NK-92 (cell line): Measurements from ENCODE around the gene SLC9A9.
"Not testable (repeated sequence)": the region's sequence is repeated elsewhere in the genome, so short reads cannot be mapped to it uniquely, and the experiment has no call there.

Experiments
- DNase-seq: peaks from one replicate; lab custom pipeline; 2025; ENCODE audit not compliant: unreplicated experiment; lab: John Stamatoyannopoulos, UW

SLC9A9 gene

DNA sequence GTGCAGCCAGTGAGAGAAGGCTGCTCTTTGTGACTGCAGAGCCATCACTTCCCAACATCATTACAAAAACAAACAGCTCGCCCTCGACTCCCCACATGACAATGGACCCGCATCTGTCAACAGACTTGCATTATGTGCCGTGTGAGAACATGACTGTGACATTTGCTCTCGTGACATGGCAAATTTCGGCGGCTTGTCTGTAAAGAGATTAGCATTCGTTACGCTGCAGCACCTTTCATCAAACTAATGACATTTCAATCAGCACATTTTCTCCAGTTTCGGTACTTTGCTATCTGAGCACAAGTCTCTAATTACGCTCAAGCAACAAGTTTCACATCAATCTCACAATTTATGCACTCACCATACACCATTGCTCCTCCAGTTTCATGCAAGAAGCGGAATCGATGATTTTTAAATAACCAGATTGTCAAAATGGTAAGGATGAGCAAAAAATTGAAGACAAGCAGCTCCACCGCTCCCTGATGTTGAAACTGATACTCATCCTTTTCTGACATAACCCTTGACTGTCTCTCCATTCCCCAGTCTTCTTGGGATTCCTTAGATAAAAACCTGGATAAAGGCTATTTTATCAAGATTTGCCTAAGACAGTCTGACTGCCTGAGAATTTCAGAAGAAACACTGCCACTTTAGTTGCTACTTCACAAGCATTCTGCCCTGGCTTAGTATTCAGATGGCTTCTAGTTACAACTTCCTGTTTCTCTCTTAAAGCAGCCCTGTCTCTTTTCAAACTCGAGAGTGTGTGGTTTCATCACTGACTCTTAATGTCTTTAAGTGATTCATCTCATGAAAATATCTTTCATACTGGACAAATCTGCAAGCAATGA lies at the start of gene SLC9A9:
Gene SLC9A9 (minus strand): TSS at position 682 of the 845 bp plus-strand sequence. CDS start 146 bp downstream, at position 536.
- no peak for DNase-seq

DNA sequence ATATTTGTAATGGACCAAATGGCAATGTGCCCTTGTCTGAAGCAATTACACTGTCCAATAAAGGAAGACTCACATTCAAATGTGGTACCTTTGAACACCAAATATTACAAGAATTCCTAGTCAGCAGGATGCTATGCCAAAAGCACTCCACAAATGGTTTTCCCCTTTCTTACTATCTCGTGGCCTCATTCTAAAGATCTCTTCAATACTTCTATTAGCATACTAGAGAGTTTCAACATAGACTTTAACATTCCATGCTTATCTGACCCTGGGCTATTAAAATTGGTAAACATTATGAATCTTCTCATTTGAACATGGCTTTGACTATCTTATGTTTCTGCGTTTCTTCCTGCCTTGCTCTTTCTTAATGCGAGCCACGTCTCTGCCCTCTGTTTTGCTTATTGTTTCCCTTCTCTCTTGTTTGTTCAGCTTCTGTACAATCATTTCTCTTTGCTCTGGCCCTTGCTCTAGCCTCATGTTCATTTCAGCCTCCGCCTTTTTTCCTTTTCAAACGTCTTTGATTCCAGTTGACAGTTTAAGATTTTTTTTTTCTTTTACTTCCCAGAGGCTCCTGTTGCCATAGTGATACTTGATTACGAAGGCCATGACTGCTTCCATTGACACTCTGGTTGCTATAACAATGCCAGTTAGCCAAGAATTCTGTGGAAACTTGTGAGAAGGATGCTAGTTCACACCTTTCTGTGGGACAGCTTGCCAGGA lies 49.5 kb upstream of the SLC9A9 start:
- DNase-seq, result no peak

DNA sequence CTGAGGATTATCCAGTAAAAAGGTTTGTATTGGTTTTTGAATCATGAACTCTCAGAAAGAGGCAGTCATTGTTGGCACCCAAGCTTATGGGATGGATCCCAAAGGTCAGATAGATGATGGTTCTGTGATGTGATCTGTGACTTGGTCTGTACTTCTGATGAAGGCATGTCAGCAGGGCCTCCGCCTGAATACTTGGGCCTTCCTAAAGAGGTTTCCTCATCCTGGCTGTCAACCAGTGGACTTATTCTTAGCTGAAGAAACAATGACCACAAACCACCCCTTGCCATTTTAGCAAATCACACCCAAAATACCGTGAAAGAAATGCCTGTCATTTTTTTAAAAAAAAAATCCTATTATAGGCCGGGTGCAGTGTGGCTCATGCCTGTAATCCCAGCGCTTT lies 48.2 kb upstream of the SLC9A9 start:
- no peak for DNase-seq

- DNase-seq, result no peak
These were observed 47.5 kb upstream of the SLC9A9 start for GRCh38 chr3:143895805-143896204.

- DNase-seq, result no peak
These were observed 40.6 kb upstream of the SLC9A9 start for GRCh38 chr3:143888846-143889245.

GRCh38 chr3:143888166-143888565 lies 39.9 kb upstream of the SLC9A9 start:
- no peak for DNase-seq

DNA sequence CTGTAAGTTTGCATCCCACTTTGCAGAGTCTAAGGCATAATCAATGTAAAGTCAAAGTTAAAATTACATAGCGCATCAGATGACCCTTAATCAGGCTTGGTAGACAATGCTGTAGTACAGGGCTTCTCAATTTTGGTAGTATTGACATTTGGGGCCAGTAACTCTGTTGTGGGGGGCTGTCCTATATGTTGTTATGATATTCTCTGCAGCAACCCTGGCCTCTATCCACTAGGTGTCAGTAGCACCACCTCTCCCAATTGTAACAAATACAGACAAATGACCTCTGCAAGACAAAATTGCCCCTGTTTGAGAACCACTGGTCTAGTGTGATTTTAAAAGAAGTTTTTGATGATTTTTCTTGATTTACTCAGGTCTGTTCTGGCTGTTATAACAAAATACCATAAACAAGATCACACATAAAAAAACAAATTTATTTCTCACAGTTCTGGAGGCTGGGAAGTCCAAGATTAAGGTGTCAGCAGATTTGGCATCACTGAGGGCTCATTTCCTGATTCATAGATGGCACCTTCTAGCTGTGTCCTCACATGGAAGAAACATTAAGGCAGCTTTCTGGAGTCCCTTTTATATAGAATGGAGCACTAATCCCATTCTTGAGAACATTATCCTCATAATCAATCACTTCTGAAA lies 37.6 kb upstream of the SLC9A9 start:
- no peak for DNase-seq

- no peak for DNase-seq
These were observed 36.6 kb upstream of the SLC9A9 start for GRCh38 chr3:143884861-143885260.

DNA sequence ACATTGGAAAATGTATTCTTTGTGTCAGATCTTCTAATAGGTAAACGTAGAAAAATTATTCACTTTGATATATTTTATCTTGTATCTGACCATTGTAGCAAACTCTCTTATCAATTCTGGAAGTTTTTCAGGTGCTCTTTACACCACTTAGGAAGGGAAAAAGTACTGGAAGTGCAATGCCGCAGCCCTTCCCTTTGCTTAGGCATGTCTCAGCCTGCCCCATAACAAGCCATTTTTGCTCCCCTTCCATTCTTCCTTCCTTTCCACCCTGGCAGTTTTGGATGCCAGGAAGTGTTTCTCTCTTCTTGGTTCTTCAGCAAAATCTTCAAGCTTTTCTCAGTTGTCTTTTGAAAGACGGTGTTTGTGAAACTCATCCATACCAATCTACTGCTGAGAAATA lies 34.9 kb upstream of the SLC9A9 start:
- DNase-seq, result no peak

DNA sequence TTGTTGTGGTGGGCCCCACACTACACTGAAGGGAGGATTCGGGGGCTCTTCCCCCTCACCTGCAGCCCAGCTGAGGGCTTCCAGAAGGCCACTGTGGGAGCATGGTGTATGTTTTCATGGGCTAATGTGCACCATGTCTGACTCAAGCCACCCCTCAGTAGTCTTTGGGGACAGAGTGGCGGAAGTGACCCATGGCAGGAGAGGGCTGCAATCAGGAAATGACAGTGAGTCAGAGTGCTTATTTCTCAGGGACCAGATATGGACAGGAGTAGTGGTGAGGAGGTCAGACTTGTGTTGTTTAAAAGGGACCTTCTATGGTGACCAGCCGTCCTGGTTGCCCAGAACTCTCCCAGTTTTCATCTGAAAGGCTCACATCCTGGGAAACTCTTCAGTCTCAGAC lies 32.8 kb upstream of the SLC9A9 start:
- no peak for DNase-seq

GRCh38 chr3:143875546-143875945 lies 27.3 kb upstream of the SLC9A9 start:
- no peak for DNase-seq

DNA sequence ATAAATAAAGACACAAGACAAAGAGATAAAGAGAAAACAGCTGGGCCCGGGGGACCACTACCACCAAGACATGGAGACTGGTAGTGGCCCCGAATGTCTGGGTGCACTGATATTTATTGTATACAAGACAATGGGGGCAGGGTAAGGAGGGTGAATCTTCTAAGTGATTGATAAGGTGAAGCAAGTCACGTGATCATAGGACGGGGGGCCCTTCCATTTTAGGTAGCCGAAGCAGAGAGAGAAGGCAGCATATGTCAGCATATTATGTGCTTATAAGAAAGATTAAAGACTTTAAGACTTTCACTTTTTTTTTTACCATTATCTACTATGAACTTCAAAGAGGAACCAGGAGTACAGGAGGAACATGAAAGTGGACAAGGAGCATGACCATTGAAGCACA lies 25.3 kb upstream of the SLC9A9 start:
- DNase-seq, result not testable (repeated sequence)

- no peak for DNase-seq
These were observed 17.0 kb upstream of the SLC9A9 start for GRCh38 chr3:143865302-143865701.

DNA sequence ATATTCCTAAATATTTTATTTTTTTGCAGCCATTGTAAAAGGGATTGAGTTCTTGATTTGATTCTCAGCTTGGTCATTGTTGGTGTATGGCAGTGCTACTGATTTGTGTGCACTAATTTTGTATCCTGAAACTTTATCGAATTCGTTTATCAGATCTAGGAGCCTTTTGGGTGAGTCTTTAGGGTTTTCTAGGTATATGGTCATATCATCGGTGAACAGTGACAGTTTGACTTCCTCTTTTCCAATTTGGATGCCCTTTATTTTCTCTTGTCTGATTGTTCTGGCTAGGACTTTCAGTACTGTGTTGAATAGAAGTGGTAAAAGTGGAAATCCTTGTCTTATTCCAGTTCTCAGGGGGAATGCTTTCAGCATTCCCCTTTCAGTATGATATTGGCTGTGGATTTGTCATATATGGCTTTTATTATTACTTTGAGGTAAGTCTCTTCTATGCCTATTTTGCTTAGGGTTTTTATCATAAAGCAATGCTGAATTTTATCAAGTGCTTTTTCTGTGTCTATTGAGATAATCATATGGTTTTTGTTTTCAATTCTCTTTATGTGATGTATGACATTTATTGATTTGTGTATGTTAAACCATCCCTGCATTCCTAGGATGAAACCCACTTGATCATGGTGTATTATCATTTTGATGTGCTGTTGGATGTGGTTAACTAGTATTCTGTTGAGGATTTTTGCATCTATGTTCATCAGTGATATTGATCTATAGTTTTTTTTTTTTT lies 11.4 kb upstream of the SLC9A9 start:
- DNase-seq, result no peak

DNA sequence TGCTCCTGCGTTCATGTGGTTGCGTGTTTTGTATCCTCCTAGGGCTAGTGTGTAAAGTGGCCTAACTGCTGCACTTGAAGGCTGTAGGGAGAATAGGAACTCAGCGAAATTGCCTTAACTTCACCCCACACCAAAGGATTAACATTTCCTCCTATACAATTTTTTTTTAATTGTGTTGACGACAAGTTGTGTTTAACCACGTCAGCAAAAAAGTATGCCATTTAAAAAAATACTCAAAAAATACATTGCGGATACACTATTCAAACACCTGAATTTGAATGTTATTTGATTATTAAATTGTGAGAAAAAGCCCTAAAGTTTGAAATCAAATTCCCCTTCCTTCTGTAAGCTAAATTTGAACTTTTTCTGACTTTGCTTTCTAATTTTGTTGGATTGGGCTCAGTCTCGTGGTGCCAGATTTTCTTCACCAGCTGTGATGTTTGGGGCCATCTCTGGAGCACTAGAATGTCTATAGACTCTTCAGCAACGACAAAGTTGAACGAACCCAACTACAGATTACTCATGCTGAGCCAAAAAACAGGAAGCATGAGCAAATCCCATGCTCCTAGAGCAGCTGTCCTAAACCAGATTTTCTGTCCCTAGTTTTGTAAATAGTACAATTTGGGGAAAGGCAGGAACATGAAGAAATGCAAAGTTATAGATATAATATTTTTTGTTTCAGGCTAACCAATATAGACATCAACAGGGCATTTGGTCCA lies 8.1 kb upstream of the SLC9A9 start:
- DNase-seq, result no peak

- DNase-seq, result no peak
These were observed 6.9 kb upstream of the SLC9A9 start for GRCh38 chr3:143855183-143855582.

GRCh38 chr3:143851331-143852017 lies 3.2 kb upstream of the SLC9A9 start:
- no peak for DNase-seq

DNA sequence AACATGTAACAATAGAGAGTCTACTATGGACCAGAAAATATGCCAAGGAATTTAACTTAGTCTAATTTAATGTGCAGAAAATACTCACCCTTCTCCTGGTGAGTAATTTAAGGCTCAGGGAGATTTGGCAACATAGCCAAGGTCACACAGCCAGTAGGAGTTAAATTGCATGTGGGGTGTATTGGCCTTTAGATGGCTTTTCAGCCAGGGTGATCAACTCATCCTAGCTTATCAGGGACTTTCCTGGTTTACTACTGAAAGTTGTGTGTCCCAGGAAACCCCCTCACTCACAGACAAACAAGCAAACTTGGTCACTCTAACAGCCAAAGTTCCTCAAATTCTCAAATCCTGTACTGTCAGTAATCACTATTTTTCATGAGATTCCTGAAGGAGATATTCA lies 2.6 kb upstream of the SLC9A9 start:
- DNase-seq, result no peak

DNA sequence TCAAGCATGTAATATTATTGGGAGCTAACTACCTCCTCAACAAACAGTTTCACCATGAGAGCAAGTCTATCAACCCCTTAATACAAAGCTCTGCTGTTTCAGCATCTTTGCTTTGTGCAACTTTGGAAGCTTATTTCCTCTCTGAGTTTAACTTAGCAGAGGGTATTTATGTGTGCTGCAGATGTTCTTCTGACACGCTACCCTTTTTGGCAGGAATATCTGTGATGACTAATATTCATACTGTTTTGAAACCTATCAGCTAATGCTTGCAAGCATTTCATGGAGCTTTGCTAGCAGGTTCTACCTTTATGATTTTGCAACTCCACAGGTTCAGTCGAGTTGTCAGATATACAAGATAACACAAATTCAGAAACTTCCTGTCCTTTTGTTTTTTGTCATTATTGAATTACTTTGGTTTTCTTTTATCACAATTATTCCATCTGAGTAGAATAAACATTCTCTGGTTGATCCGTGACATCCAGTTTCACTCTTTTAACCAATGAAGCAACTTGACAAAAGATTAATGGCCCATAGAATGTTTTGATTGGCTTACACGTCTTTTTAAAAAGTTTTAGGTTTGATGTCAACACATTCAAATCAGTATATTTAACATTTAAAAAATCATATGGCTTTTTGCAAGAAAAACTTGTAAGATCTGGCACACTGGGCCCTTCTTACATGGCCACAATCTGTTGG lies 1.7 kb upstream of the SLC9A9 start:
- DNase-seq, result no peak
